Tibial nerve (tissue), 4 donors: ENCODE measurements around the gene NOS1AP. TPM values are rescaled to one million over a fixed set of nuclear protein-coding genes. Genes with fewer than 3 reads are reported as not detected.

ENCODE experiments used
- DNase-seq, 2 donors: peaks; one replicate each; pipeline ENCODE4 v3.0.0-alpha.2; 2019; ENCODE audit warnings: low spot score in 2 of 2
- H3K27ac ChIP-seq, 4 donors: fragments of 200-600 bp; sonication (generic) in 3 of 4; one replicate each; pipeline ENCODE4 v1.5.1; 2017 to 2019; ENCODE audit warnings: mild to moderate bottlenecking in 1 of 4
- H3K27me3 ChIP-seq, 2 donors: fragments of 200-600 bp; sonication (generic) in 1 of 2; one replicate each; pipeline versions ENCODE4 v1.5.1 to v1.6.0; 2017 to 2019
- H3K36me3 ChIP-seq, 3 donors: fragments of 200-600 bp; sonication (generic); one replicate each; pipeline ENCODE4 v1.5.1; 2018 to 2019
- H3K4me1 ChIP-seq, 4 donors: fragments of 200-600 bp; sonication (generic) in 3 of 4; one replicate each; pipeline ENCODE4 v1.5.1; 2017 to 2019
- H3K4me3 ChIP-seq, 4 donors: fragments of 200-600 bp; sonication (generic) in 3 of 4; one replicate each; pipeline ENCODE4 v1.5.1; 2017 to 2019; ENCODE audit warnings: mild to moderate bottlenecking in 1 of 4, moderate library complexity in 1 of 4
- H3K9me3 ChIP-seq, 4 donors: fragments of 200-600 bp; sonication (generic) in 3 of 4; one replicate each; pipeline ENCODE4 v1.5.1; 2017 to 2019
- EP300 ChIP-seq, 2 donors: sonication (generic); formaldehyde crosslinking; IDR thresholded peaks; one replicate each; pipeline ENCODE4 v1.6.1; 2017; ENCODE audit warnings: antibody characterized with exemption in 2 of 2, mild to moderate bottlenecking in 1 of 2
- POLR2A ChIP-seq, 2 donors: fragments of 450-650 bp; IDR thresholded peaks; one replicate each; pipeline ENCODE4 v1.6.1; 2017; ENCODE audit warnings: antibody characterized with exemption in 2 of 2, mild to moderate bottlenecking in 2 of 2, moderate library complexity in 2 of 2
- WGBS, 2 donors: methylation state at CpG; one replicate each; pipeline ENCODE4 v1.1.5; 2018; 5-methylcytosine and 5-hydroxymethylcytosine counted together
- total RNA-seq, 4 donors: library from RNA; depleted of rRNA; stranded (reverse); fragments of >200 nt; gene quantifications; one replicate each; pipeline ENCODE4 v1.1.0, GENCODE V29; 2016
- TF ChIP-seq, protein P1 (sequence below), 5 experiments: fragments of 200-600 bp in 3 of 5; fragments of 450-650 bp in 2 of 5; sonication (generic) in 3 of 5; IDR thresholded peaks; one replicate each; pipeline ENCODE4 v1.5.1; 2016 to 2019; ENCODE audit warnings: antibody characterized with exemption in 5 of 5, mild to moderate bottlenecking in 3 of 5, moderate library complexity in 2 of 5

Gene NOS1AP
- total RNA-seq, 4 donors from 2014 or later = 2.7 to 11.2 (median 5.3) TPM

- Histone ChIP-seq H3K36me3 (peaks cover 0 to 14% (median 0%) of the 10 kb centered on the region in 3 donors), H3K27ac (no peak overlapping the region), H3K9me3 (no peaks in the 10 kb centered on the region), H3K4me1 (peaks cover 0 to 10% (median 0%) of the 10 kb centered on the region in 4 donors), H3K4me3 (no peak overlapping the region), H3K27me3 (no peaks in the 10 kb centered on the region)
- WGBS, 2 donors = 61 to 62% methylated on average over 4 of the region's 4 CpGs
- no peak for DNase-seq
- TF ChIP-seq EP300 (IDR thresholded peaks at IDR 0.05) = no peak
- TF ChIP-seq, protein P1, sequence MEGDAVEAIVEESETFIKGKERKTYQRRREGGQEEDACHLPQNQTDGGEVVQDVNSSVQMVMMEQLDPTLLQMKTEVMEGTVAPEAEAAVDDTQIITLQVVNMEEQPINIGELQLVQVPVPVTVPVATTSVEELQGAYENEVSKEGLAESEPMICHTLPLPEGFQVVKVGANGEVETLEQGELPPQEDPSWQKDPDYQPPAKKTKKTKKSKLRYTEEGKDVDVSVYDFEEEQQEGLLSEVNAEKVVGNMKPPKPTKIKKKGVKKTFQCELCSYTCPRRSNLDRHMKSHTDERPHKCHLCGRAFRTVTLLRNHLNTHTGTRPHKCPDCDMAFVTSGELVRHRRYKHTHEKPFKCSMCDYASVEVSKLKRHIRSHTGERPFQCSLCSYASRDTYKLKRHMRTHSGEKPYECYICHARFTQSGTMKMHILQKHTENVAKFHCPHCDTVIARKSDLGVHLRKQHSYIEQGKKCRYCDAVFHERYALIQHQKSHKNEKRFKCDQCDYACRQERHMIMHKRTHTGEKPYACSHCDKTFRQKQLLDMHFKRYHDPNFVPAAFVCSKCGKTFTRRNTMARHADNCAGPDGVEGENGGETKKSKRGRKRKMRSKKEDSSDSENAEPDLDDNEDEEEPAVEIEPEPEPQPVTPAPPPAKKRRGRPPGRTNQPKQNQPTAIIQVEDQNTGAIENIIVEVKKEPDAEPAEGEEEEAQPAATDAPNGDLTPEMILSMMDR (IDR thresholded peaks at IDR 0.05) = no peak
- no peak for TF ChIP-seq POLR2A (IDR thresholded peaks at IDR 0.05)
These were observed 299.0 kb downstream of the NOS1AP start for GRCh38 chr1:162368451-162368850.

DNA sequence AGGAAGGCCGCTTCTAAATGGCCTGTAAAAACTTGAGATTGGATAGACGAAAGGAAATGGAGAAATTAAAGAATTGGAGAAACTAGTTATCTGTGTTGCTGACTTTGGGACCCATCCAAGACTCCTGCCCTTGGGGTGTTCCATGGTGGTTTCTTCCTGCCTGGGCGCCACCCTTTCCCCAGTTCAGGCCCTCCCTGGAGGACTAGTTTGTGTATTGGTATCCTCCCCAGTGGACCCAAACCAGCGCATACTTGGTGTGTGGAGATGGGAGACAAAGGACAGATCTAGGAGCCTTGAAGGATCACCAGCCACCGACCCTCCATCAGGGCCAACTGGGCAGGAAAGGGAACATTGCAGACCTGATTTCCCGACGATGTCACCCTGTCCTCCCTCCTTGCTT, 300.1 kb downstream of the NOS1AP start:
- no peak for DNase-seq
- 84 to 92% methylated on average over 7 of the region's 7 CpGs for WGBS, 2 donors
- no peak overlapping the region for H3K4me3 ChIP-seq
- TF ChIP-seq POLR2A (IDR thresholded peaks at IDR 0.05) = no peak
- TF ChIP-seq EP300 (IDR thresholded peaks at IDR 0.05) = no peak
- TF ChIP-seq, protein P1 (IDR thresholded peaks at IDR 0.05) = no peak
- H3K27me3 ChIP-seq = no peaks in the 10 kb centered on the region
- no peaks in the 10 kb centered on the region for H3K9me3 ChIP-seq
- peaks cover 0 to 21% (median 0%) of the 10 kb centered on the region in 3 donors for H3K36me3 ChIP-seq
- H3K27ac ChIP-seq = no peak overlapping the region
- peaks cover 0 to 10% (median 0%) of the 10 kb centered on the region in 4 donors for H3K4me1 ChIP-seq

- H3K4me1 ChIP-seq = peaks cover 0 to 10% (median 0%) of the 10 kb centered on the region in 4 donors
- H3K4me3 ChIP-seq = no peak overlapping the region
- no peak for TF ChIP-seq POLR2A (IDR thresholded peaks at IDR 0.05)
- TF ChIP-seq EP300 (IDR thresholded peaks at IDR 0.05) = no peak
- TF ChIP-seq, protein P1 (IDR thresholded peaks at IDR 0.05) = no peak
- no peaks in the 10 kb centered on the region for H3K9me3 ChIP-seq
- peaks cover 0 to 21% (median 0%) of the 10 kb centered on the region in 3 donors for H3K36me3 ChIP-seq
- 90 to 94% methylated on average over 1 of the region's 1 CpG for WGBS, 2 donors
- H3K27me3 ChIP-seq = no peaks in the 10 kb centered on the region
- DNase-seq = no peak
- H3K27ac ChIP-seq = no peak overlapping the region
These were observed 300.7 kb downstream of the NOS1AP start for GRCh38 chr1:162370161-162370560.

- DNase-seq = no peak
- Histone ChIP-seq H3K27me3 (no peaks in the 10 kb centered on the region), H3K36me3 (peaks cover 0 to 21% (median 0%) of the 10 kb centered on the region in 3 donors), H3K9me3 (no peaks in the 10 kb centered on the region), H3K4me1 (peaks cover 0 to 10% (median 0%) of the 10 kb centered on the region in 4 donors), H3K4me3 (no peak overlapping the region), H3K27ac (no peak overlapping the region)
- TF ChIP-seq, protein P1 (IDR thresholded peaks at IDR 0.05) = no peak
- TF ChIP-seq EP300 (IDR thresholded peaks at IDR 0.05) = no peak
- no peak for TF ChIP-seq POLR2A (IDR thresholded peaks at IDR 0.05)
- 93 to 94% methylated on average over 3 of the region's 3 CpGs for WGBS, 2 donors
These were observed 301.2 kb downstream of the NOS1AP start for GRCh38 chr1:162370721-162371120.

DNA sequence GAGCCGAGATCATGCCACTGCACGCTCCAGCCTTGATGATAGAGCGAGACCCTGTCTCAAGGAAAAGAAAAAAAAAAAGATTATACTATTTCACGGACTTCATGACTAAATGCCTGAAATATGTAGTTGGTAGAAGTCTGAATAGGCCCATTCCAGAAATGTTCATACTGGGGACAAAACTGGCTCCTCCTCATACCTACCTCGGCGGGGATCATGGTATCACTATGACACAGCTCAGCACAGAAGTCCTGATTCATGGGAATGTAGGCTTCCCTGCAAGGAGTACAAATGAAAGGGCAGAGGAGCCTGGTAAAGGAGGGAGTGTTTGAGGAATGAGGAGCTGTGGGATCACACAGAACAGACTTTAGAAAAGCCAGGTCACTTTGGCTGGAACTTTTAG, 302.1 kb downstream of the NOS1AP start:
- DNase-seq = no peak
- WGBS, 2 donors = 65 to 80% methylated on average over 6 of the region's 6 CpGs
- TF ChIP-seq, protein P1 (IDR thresholded peaks at IDR 0.05) = no peak
- TF ChIP-seq EP300 (IDR thresholded peaks at IDR 0.05) = no peak
- TF ChIP-seq POLR2A (IDR thresholded peaks at IDR 0.05) = no peak
- no peaks in the 10 kb centered on the region for H3K27me3 ChIP-seq
- no peak overlapping the region for H3K4me3 ChIP-seq
- peaks cover 0 to 10% (median 0%) of the 10 kb centered on the region in 4 donors for H3K4me1 ChIP-seq
- H3K27ac ChIP-seq = no peak overlapping the region
- no peaks in the 10 kb centered on the region for H3K9me3 ChIP-seq
- H3K36me3 ChIP-seq = peaks cover 0 to 19% (median 0%) of the 10 kb centered on the region in 3 donors
